IMR-90 (cell line): ENCODE data around the gene PCDHGB5. TPM values are rescaled to one million over a fixed set of nuclear protein-coding genes. Genes with fewer than 3 reads are reported as not detected.

ENCODE experiments used
- ATAC-seq: fragments of 200-7000 bp; cut with Tn5 transposase; 2 replicates; pipeline ENCODE4 v1.9.1; 2020; ENCODE audit warnings: low read depth, mild to moderate bottlenecking, moderate library complexity
- BruUV-seq: library from RNA; stranded (reverse); fragments of 400-500 nt; replicated peaks from 2 replicates; lab custom pipeline; 2021; lab: Mats Ljungman, UMichigan
- CTCF ChIA-PET: fragments of 300-600 bp; formaldehyde crosslinking; extraction: SDS; loops from one replicate; lab custom pipeline; 2021; ENCODE audit warnings: antibody characterized with exemption; lab: Yijun Ruan, JAX
- POLR2A ChIA-PET: fragments of 300-600 bp; sonication (Branson Sonifier 250); formaldehyde crosslinking; loops from one replicate; lab custom pipeline; 2022; ENCODE audit warnings: antibody characterized with exemption; ENCODE audit not compliant: unreplicated experiment; lab: Charles Lee
- DNase-seq: peaks from one replicate; pipeline ENCODE4 v3.0.0; 2013
- H2AFZ ChIP-seq: replicated peaks from 2 replicates; pipeline ENCODE3; 2013; ENCODE audit warnings: low read length, mild to moderate bottlenecking; ENCODE audit not compliant: poor library complexity
- H2AK5ac ChIP-seq: 2 replicates; pipeline ENCODE4 v1.6.1; 2013; ENCODE audit warnings: low read depth, low read length, inconsistent platforms
- H2AK9ac ChIP-seq: replicated peaks from 2 replicates; pipeline ENCODE3; 2013; ENCODE audit warnings: mild to moderate bottlenecking, low read depth, low read length, moderate library complexity; ENCODE audit not compliant: poor library complexity
- H2BK120ac ChIP-seq: 2 replicates; pipeline ENCODE4 v1.6.1; 2013; ENCODE audit warnings: low read depth, low read length, inconsistent platforms
- H2BK15ac ChIP-seq: 3 replicates; pipeline ENCODE4 v1.6.1; 2013; ENCODE audit warnings: low read depth, low read length, inconsistent platforms
- H2BK20ac ChIP-seq: 2 replicates; pipeline ENCODE4 v1.6.1; 2013; ENCODE audit warnings: low read depth, mild to moderate bottlenecking, inconsistent platforms, low read length, moderate library complexity
- H2BK5ac ChIP-seq: 2 replicates; pipeline ENCODE4 v1.6.1; 2013; ENCODE audit warnings: mild to moderate bottlenecking, low read depth, low read length, inconsistent platforms; ENCODE audit not compliant: poor library complexity, severe bottlenecking
- H3K14ac ChIP-seq: replicated peaks from 2 replicates; pipeline ENCODE4 v1.6.1; 2013; ENCODE audit warnings: low read depth, low read length, inconsistent platforms
- H3K18ac ChIP-seq: 2 replicates; pipeline ENCODE4 v1.6.1; 2013; ENCODE audit warnings: low read depth, low read length, control low read depth
- H3K23ac ChIP-seq: 2 replicates; pipeline ENCODE4 v1.6.1; 2013; ENCODE audit warnings: low read depth, low read length, inconsistent platforms
- H3K27ac ChIP-seq: 2 replicates; pipeline ENCODE4 v1.5.1; 2013; ENCODE audit warnings: mild to moderate bottlenecking, control low read depth, low read length; ENCODE audit not compliant: insufficient read depth
- H3K27me3 ChIP-seq: 2 replicates; pipeline ENCODE4 v1.6.1; 2013; ENCODE audit warnings: low read length; ENCODE audit not compliant: control insufficient read depth, insufficient read depth
- H3K36me3 ChIP-seq: 2 replicates; pipeline ENCODE4 v1.6.1; 2013; ENCODE audit warnings: low read length, mixed read lengths; ENCODE audit not compliant: control insufficient read depth, insufficient read depth
- H3K4ac ChIP-seq: 2 replicates; pipeline ENCODE4 v1.6.1; 2013; ENCODE audit warnings: low read depth, low read length, inconsistent platforms
- H3K4me1 ChIP-seq: 2 replicates; pipeline ENCODE4 v1.6.1; 2013; ENCODE audit warnings: low read length, mixed read lengths; ENCODE audit not compliant: control insufficient read depth, insufficient read depth
- H3K4me2 ChIP-seq: 2 replicates; pipeline ENCODE4 v1.6.1; 2013; ENCODE audit warnings: low read depth, mild to moderate bottlenecking, control low read depth, low read length, moderate library complexity
- H3K4me3 ChIP-seq: 2 replicates; pipeline ENCODE4 v1.5.1; 2013; ENCODE audit warnings: low read depth, mild to moderate bottlenecking, control low read depth, low read length, moderate library complexity; ENCODE audit not compliant: insufficient read depth
- H3K56ac ChIP-seq: 2 replicates; pipeline ENCODE4 v1.6.1; 2013; ENCODE audit warnings: low read length, inconsistent platforms; ENCODE audit not compliant: insufficient read depth; ENCODE audit errors: extremely low read depth
- H3K79me1 ChIP-seq, 2 experiments: 2 replicates each; pipeline ENCODE4 v1.6.1; 2013; ENCODE audit warnings: low read length in 2 of 2, inconsistent platforms in 1 of 2, low read depth in 1 of 2
- H3K9ac ChIP-seq: 2 replicates; pipeline ENCODE4 v1.6.1; 2013; ENCODE audit warnings: low read depth, low read length, control low read depth
- H3K9me1 ChIP-seq: 2 replicates; pipeline ENCODE4 v1.6.1; 2013; ENCODE audit warnings: low read length, inconsistent platforms; ENCODE audit not compliant: insufficient read depth
- H3K9me3 ChIP-seq: 2 replicates; pipeline ENCODE4 v1.6.1; 2013; ENCODE audit warnings: low read length; ENCODE audit not compliant: control insufficient read depth, insufficient read depth
- H4K20me1 ChIP-seq: 2 replicates; pipeline ENCODE4 v1.6.1; 2013; ENCODE audit warnings: low read length, inconsistent platforms; ENCODE audit not compliant: insufficient read depth
- H4K5ac ChIP-seq: 2 replicates; pipeline ENCODE4 v1.6.1; 2013; ENCODE audit warnings: mild to moderate bottlenecking, low read depth, low read length, control low read depth
- H4K8ac ChIP-seq, 2 experiments: 2 replicates each; pipeline ENCODE4 v1.6.1; 2013; ENCODE audit warnings: low read depth in 2 of 2, low read length in 2 of 2, control low read depth in 1 of 2, inconsistent platforms in 1 of 2
- H4K91ac ChIP-seq: 2 replicates; pipeline ENCODE4 v1.6.1; 2013; ENCODE audit warnings: low read depth, low read length, inconsistent platforms; ENCODE audit not compliant: insufficient read depth
- BHLHE40 ChIP-seq: fragments of 150-350 bp; IDR thresholded peaks from 2 replicates; pipeline ENCODE4 v1.6.1; 2016; ENCODE audit warnings: mild to moderate bottlenecking, low read depth, low read length
- CHD1 ChIP-seq: IDR thresholded peaks from 2 replicates; pipeline ENCODE4 v1.6.1; 2012; ENCODE audit warnings: low read depth, low read length, improper control_type of control experiment
- FOS ChIP-seq: fragments of 150-350 bp; IDR thresholded peaks from 2 replicates; pipeline ENCODE4 v1.6.1; 2016; ENCODE audit warnings: low read depth, low read length
- MAFK ChIP-seq: IDR thresholded peaks from 2 replicates; pipeline ENCODE4 v1.6.1; 2012; ENCODE audit warnings: low read depth, low read length, improper control_type of control experiment
- MAZ ChIP-seq: IDR thresholded peaks from 2 replicates; pipeline ENCODE4 v1.6.1; 2012; ENCODE audit warnings: low read depth, mild to moderate bottlenecking, low read length, improper control_type of control experiment, moderate library complexity, borderline replicate concordance
- MXI1 ChIP-seq: IDR thresholded peaks from 2 replicates; pipeline ENCODE4 v1.6.1; 2012; ENCODE audit warnings: low read depth, mild to moderate bottlenecking, low read length, moderate library complexity, borderline replicate concordance
- NFE2L2 ChIP-seq: fragments of 150-350 bp; IDR thresholded peaks from 2 replicates; pipeline ENCODE4 v1.6.1; 2016; ENCODE audit warnings: low read depth, mild to moderate bottlenecking, low read length
- POLR2A ChIP-seq: IDR thresholded peaks from 2 replicates; pipeline ENCODE4 v1.6.1; 2012; ENCODE audit warnings: mild to moderate bottlenecking, low read depth, low read length
- RAD21 ChIP-seq: IDR thresholded peaks from 2 replicates; pipeline ENCODE4 v1.6.1; 2012; ENCODE audit warnings: low read length, improper control_type of control experiment
- RFX5 ChIP-seq: IDR thresholded peaks from 2 replicates; pipeline ENCODE4 v1.8.0; 2012; ENCODE audit warnings: low read depth, mild to moderate bottlenecking, low read length, moderate library complexity
- SMC3 ChIP-seq: fragments of 150-350 bp; IDR thresholded peaks from 2 replicates; pipeline ENCODE4 v1.6.1; 2016; ENCODE audit warnings: low read depth, mild to moderate bottlenecking, antibody characterized with exemption, low read length, moderate library complexity
- WGBS, 2 experiments: methylation state at CpG; one replicate each; pipeline versions ENCODE4 v1.1.5 to v1.1.7; 2013; ENCODE audit warnings: missing lambda C conversion rate in 2 of 2; ENCODE audit not compliant: insufficient read length in 1 of 2; ENCODE audit errors: extremely low coverage in 2 of 2; 5-methylcytosine and 5-hydroxymethylcytosine counted together
- dilution Hi-C: fragments of 300-500 bp; cut with HindIII; formaldehyde crosslinking; loops from one replicate; pipeline ENCODE4 v1.14.3; 2018; ENCODE audit warnings: low sequenced_read_pairs; ENCODE audit not compliant: unreplicated experiment
- in situ Hi-C: fragments of 300-500 bp; cut with MboI; formaldehyde crosslinking; loops from 3 replicates; pipeline ENCODE4 v1.14.3; 2019; ENCODE audit warnings: low sequenced_read_pairs, inconsistent platforms, mixed read lengths
- intact Hi-C: fragments of 100-400 bp; cut with micrococcal nuclease; formaldehyde crosslinking; loops from 2 replicates; pipeline ENCODE4 v1.10.0; 2022
- polyA plus RNA-seq, 3 experiments: library from polyadenylated mRNA; depleted of rRNA; stranded (reverse); fragments of >200 nt; gene quantifications; 2 replicates each; pipeline ENCODE4 v1.2.3, GENCODE V29; 2012; ENCODE audit warnings: low replicate concordance in 1 of 3
- total RNA-seq: library from RNA; depleted of rRNA; stranded (reverse); fragments of >200 nt; gene quantifications from 2 replicates; pipeline ENCODE4 v1.2.3, GENCODE V29; 2012
- TF ChIP-seq, protein P1 (sequence below): fragments of 150-350 bp; IDR thresholded peaks from 2 replicates; pipeline ENCODE4 v1.6.1; 2016; ENCODE audit warnings: low read depth, mild to moderate bottlenecking, low read length, moderate library complexity, borderline replicate concordance
- TF ChIP-seq, protein P2 (sequence below): conservative IDR thresholded peaks from 2 replicates; pipeline ENCODE4 v1.5.1; 2012; ENCODE audit warnings: mild to moderate bottlenecking, low read depth, low read length, improper control_type of control experiment

The PCDHGB5 gene
- total and polyA plus RNA-seq, 2 of the 4 experiments (the other 2 are of a cell fraction) = 17.2 to 20.0 TPM

DNA sequence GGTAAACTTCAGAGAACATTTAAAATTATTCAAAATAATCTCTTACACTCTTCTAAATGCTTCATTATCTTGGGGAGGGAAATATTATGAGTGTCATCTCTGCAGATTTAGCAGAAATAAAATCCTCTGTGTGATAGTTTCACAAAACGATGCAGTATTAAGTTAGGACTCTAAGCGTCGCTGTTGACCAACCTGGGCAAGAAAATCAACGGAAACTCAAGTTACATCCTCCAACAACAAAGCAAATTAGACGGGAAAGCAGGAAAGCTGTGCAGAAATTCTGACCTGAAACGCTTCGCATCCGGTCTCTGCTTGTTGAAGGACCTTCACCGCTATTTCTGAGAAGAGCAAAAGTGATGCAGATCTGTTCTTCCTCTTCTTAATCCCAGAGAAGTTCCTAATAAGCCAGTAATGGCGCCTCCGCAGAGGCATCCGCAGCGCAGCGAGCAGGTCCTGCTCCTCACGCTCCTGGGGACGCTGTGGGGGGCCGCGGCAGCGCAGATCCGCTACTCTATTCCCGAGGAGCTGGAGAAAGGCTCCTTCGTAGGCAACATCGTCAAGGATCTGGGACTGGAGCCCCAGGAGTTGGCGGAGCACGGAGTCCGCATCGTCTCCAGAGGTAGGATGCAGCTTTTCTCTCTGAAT lies 24.0 kb upstream of the PCDHGB5 start, which contains the start of gene PCDHGA6:
PCDHGA6 (plus strand) TSS at position 219 of the 645 bp plus-strand sequence; CDS start at position 412, 193 bp downstream.
- Histone ChIP-seq H3K36me3 (peaks cover 23% of the 10 kb centered on the region), H2AK9ac (no peak within 1 kb of the TSS), H3K9ac (peak within 1 kb of the TSS; percentile 76), H3K4ac (0 out of 2 replicates have a peak within 1 kb of the TSS, but pooled peaks have one; percentile 19), H4K91ac (no peak within 1 kb of the TSS), H3K56ac (no peak within 1 kb of the TSS), H2BK5ac (no peak within 1 kb of the TSS), H3K27ac (peak within 1 kb of the TSS; percentile 18; the same call in 1 of the 2 replicates), H2AK5ac (no peak within 1 kb of the TSS), H4K20me1 (no peaks in the 10 kb centered on the region), H3K23ac (no peak within 1 kb of the TSS), H4K5ac (peak within 1 kb of the TSS; percentile 63; the same call in 1 of the 2 replicates), H3K4me3 (peak within 1 kb of the TSS; percentile 52), H3K27me3 (no peaks in the 10 kb centered on the region), H3K9me3 (peaks cover 61% of the 10 kb centered on the region), H3K79me1 (no peaks in the 10 kb centered on the region), H3K14ac (no peak within 1 kb of the TSS), H2BK15ac (no peak within 1 kb of the TSS), H3K9me1 (no peaks in the 10 kb centered on the region), H3K4me2 (peak within 1 kb of the TSS; percentile 60), H4K8ac (0 out of 4 replicates have a peak within 1 kb of the TSS, but pooled peaks of 1 of the 2 experiments have one; percentile 20), H2AFZ (peak within 1 kb of the TSS; percentile 81), H2BK20ac (no peak within 1 kb of the TSS), H2BK120ac (no peak within 1 kb of the TSS), H3K18ac (peak within 1 kb of the TSS; percentile 42; the same call in 1 of the 2 replicates), H3K4me1 (no peaks in the 10 kb centered on the region)
- BruUV-seq = no TSS peak
- intact Hi-C loops = no loop called here
- TF ChIP-seq FOS (no peak), CHD1 (no peak), MAFK (no peak), MAZ (no peak), RAD21 (peak; percentile 52), BHLHE40 (no peak), RFX5 (no peak), MXI1 (no peak), NFE2L2 (no peak), SMC3 (peak; percentile 29; the same call in 1 of the 2 replicates), POLR2A (no peak)
- TF ChIP-seq, protein P1, sequence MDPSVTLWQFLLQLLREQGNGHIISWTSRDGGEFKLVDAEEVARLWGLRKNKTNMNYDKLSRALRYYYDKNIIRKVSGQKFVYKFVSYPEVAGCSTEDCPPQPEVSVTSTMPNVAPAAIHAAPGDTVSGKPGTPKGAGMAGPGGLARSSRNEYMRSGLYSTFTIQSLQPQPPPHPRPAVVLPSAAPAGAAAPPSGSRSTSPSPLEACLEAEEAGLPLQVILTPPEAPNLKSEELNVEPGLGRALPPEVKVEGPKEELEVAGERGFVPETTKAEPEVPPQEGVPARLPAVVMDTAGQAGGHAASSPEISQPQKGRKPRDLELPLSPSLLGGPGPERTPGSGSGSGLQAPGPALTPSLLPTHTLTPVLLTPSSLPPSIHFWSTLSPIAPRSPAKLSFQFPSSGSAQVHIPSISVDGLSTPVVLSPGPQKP = no peak
- TF ChIP-seq, protein P2, sequence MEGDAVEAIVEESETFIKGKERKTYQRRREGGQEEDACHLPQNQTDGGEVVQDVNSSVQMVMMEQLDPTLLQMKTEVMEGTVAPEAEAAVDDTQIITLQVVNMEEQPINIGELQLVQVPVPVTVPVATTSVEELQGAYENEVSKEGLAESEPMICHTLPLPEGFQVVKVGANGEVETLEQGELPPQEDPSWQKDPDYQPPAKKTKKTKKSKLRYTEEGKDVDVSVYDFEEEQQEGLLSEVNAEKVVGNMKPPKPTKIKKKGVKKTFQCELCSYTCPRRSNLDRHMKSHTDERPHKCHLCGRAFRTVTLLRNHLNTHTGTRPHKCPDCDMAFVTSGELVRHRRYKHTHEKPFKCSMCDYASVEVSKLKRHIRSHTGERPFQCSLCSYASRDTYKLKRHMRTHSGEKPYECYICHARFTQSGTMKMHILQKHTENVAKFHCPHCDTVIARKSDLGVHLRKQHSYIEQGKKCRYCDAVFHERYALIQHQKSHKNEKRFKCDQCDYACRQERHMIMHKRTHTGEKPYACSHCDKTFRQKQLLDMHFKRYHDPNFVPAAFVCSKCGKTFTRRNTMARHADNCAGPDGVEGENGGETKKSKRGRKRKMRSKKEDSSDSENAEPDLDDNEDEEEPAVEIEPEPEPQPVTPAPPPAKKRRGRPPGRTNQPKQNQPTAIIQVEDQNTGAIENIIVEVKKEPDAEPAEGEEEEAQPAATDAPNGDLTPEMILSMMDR = peak; percentile 53
- dilution Hi-C loops = no loop called here
- 29% methylated on average over 11 of the region's 27 CpGs; no CpG with 5 or more reads in 1 of the 2 experiments for WGBS, 2 experiments
- in situ Hi-C loops = no loop called here
- POLR2A ChIA-PET = no interaction called here
- CTCF ChIA-PET = interaction anchor here (0.6 to 1.3 kb wide), 5 partner anchors 17 to 190 kb away, joined by 3 to 7 read pairs (median 4); no protein-coding TSS in a partner anchor
- DNase-seq = peak; percentile 58
- ATAC-seq = peak; percentile 58; the same call in 1 of the 2 replicates
